Neural crest cell (in vitro differentiated cells): ENCODE data around the gene TNIP3. TPM values are rescaled to one million over a fixed set of nuclear protein-coding genes. Genes with fewer than 3 reads are reported as not detected.

Experiments used
- DNase-seq: peaks from one replicate; pipeline ENCODE4 v3.0.0; 2021; ENCODE audit warnings: low read depth, mixed read lengths, low spot score
- H3K27ac Mint-ChIP-seq: one replicate; pipeline ENCODE4 v1.8.0; 2021; ENCODE audit warnings: mild to moderate bottlenecking, mixed read lengths; ENCODE audit not compliant: unreplicated experiment
- H3K27me3 Mint-ChIP-seq: 2 replicates; pipeline ENCODE4 v1.8.0; 2021; ENCODE audit warnings: low read depth, mild to moderate bottlenecking, mixed read lengths
- H3K36me3 Mint-ChIP-seq: 2 replicates; pipeline ENCODE4 v1.8.0; 2021; ENCODE audit warnings: low read depth, mild to moderate bottlenecking, mixed read lengths
- H3K4me1 Mint-ChIP-seq: 2 replicates; pipeline ENCODE4 v1.8.0; 2021; ENCODE audit warnings: mixed read lengths
- H3K4me3 Mint-ChIP-seq: one replicate; pipeline ENCODE4 v1.8.0; 2021; ENCODE audit warnings: mild to moderate bottlenecking, mixed read lengths
- H3K9me3 Mint-ChIP-seq: 2 replicates; pipeline ENCODE4 v1.8.0; 2021; ENCODE audit warnings: mixed read lengths
- CTCF ChIP-seq: fragments of 200-600 bp; sonication (generic); conservative IDR thresholded peaks from 2 replicates; pipeline ENCODE4 v1.5.0; 2021; ENCODE audit warnings: antibody characterized with exemption, mild to moderate bottlenecking
- total RNA-seq: library from RNA; stranded (reverse); gene quantifications from 2 replicates; pipeline ENCODE4 v1.2.1, GENCODE V29; 2021

The TNIP3 gene
- total RNA-seq, 1 donor from 2014 or later = not detected

GRCh38 chr4:121165206-121165605, 1.1 kb upstream of the TNIP3 start:
- no peaks in the 10 kb centered on the region for H3K4me1 Mint-ChIP-seq
- no peak for TF ChIP-seq CTCF
- no peak overlapping the region for H3K27ac Mint-ChIP-seq

GRCh38 chr4:121156822-121157769, 7.0 kb downstream of the TNIP3 start:
- H3K4me3 Mint-ChIP-seq = peak overlapping the region; percentile 90
- TF ChIP-seq CTCF = no peak
- DNase-seq = peak; percentile 48
- H3K4me1 Mint-ChIP-seq = peaks cover 16% of the 10 kb centered on the region
- peaks cover 11% of the 10 kb centered on the region for H3K27me3 Mint-ChIP-seq
- H3K36me3 Mint-ChIP-seq = no peaks in the 10 kb centered on the region
- H3K27ac Mint-ChIP-seq = peak overlapping the region; percentile 78
- H3K9me3 Mint-ChIP-seq = no peaks in the 10 kb centered on the region

More at GRCh38 chr4:121165206-121165605, 1.1 kb upstream of the TNIP3 start:
- no peak overlapping the region for H3K4me3 Mint-ChIP-seq
- H3K9me3 Mint-ChIP-seq = no peaks in the 10 kb centered on the region
- no peak for DNase-seq
- H3K36me3 Mint-ChIP-seq = no peaks in the 10 kb centered on the region
- no peaks in the 10 kb centered on the region for H3K27me3 Mint-ChIP-seq

GRCh38 chr4:121155893-121156292, 8.2 kb downstream of the TNIP3 start:
- no peak for TF ChIP-seq CTCF
- no peak for DNase-seq
- no peaks in the 10 kb centered on the region for H3K9me3 Mint-ChIP-seq

GRCh38 chr4:121154103-121154515, 10.0 kb downstream of the TNIP3 start:
- Mint-ChIP-seq H3K27ac (no peak overlapping the region), H3K4me1 (peaks cover 16% of the 10 kb centered on the region), H3K36me3 (no peaks in the 10 kb centered on the region), H3K4me3 (no peak overlapping the region), H3K9me3 (no peaks in the 10 kb centered on the region), H3K27me3 (peaks cover 11% of the 10 kb centered on the region)
- TF ChIP-seq CTCF = no peak
- DNase-seq = no peak

More at GRCh38 chr4:121155893-121156292, 8.2 kb downstream of the TNIP3 start:
- H3K4me1 Mint-ChIP-seq = peaks cover 16% of the 10 kb centered on the region
- peak overlapping the region; percentile 90 for H3K4me3 Mint-ChIP-seq
- H3K27ac Mint-ChIP-seq = no peak overlapping the region
- H3K27me3 Mint-ChIP-seq = peaks cover 11% of the 10 kb centered on the region
- no peaks in the 10 kb centered on the region for H3K36me3 Mint-ChIP-seq

GRCh38 chr4:121151942-121152341, 12.2 kb downstream of the TNIP3 start:
- H3K4me3 Mint-ChIP-seq = no peak overlapping the region
- TF ChIP-seq CTCF = no peak
- H3K27me3 Mint-ChIP-seq = peaks cover 1% of the 10 kb centered on the region
- H3K9me3 Mint-ChIP-seq = no peaks in the 10 kb centered on the region
- peaks cover 13% of the 10 kb centered on the region for H3K4me1 Mint-ChIP-seq
- H3K36me3 Mint-ChIP-seq = no peaks in the 10 kb centered on the region
- H3K27ac Mint-ChIP-seq = no peak overlapping the region
- DNase-seq = no peak
